Subcutaneous abdominal adipose tissue (tissue), 5 donors: ENCODE data around the gene QRICH1.

Experiments used
- H3K27ac ChIP-seq: one replicate; pipeline ENCODE4 v1.7.0; 2013; ENCODE audit warnings: low read depth, mild to moderate bottlenecking, inconsistent platforms, low read length, moderate library complexity
- H3K27me3 ChIP-seq, 5 donors: one replicate each; pipeline ENCODE4 v1.7.0; 2013; ENCODE audit warnings: low read length in 5 of 5, inconsistent platforms in 1 of 5; ENCODE audit not compliant: control insufficient read depth in 5 of 5, insufficient read depth in 4 of 5
- H3K36me3 ChIP-seq, 5 donors: one replicate each; pipeline ENCODE4 v1.7.0; 2013; ENCODE audit warnings: low read length in 5 of 5; ENCODE audit not compliant: control insufficient read depth in 5 of 5, insufficient read depth in 5 of 5
- H3K4me1 ChIP-seq, 5 donors: one replicate each; pipeline ENCODE4 v1.7.0; 2013; ENCODE audit warnings: low read length in 5 of 5, mild to moderate bottlenecking in 3 of 5, moderate library complexity in 1 of 5; ENCODE audit not compliant: control insufficient read depth in 5 of 5, insufficient read depth in 5 of 5
- H3K4me3 ChIP-seq, 5 donors: one replicate each; pipeline ENCODE4 v1.7.0; 2013; ENCODE audit warnings: low read length in 5 of 5, low read depth in 1 of 5
- H3K9ac ChIP-seq, 5 donors: one replicate each; pipeline ENCODE4 v1.7.0; 2013; ENCODE audit warnings: low read length in 5 of 5, mild to moderate bottlenecking in 4 of 5, moderate library complexity in 3 of 5
- H3K9me3 ChIP-seq, 5 donors: one replicate each; pipeline ENCODE4 v1.7.0; 2013; ENCODE audit warnings: low read length in 5 of 5; ENCODE audit not compliant: control insufficient read depth in 5 of 5
- donor health status: healthy.
- donor health status: healthy.
- donor health status: healthy.
- donor health status: healthy.
- donor health status: healthy.

Gene QRICH1

DNA sequence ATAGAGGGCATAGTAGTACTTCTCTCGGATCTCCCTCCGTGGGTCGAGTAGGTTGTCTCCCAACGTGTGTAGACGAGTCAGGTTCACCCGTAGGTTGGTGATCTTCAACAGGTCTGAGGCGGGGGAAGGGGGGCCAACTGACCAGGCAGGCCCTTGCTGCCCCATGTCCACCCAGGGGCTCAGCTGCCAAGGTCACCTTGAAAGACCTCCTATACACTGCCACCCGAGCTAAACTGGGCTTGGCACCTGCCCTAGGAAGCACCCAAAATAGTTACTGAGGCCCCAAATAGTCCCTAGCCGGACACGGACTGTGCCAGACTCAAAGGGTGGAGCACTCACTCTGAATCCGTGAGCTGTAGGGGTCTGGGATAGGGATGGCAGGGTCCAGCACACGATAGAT lies 37.2 kb upstream of the QRICH1 start:
- H3K4me3 ChIP-seq: peak overlapping the region in 2 of 5 donors; percentile 83 to 88
- peaks cover 0 to 49% (median 45%) of the 10 kb centered on the region in 5 donors for H3K36me3 ChIP-seq
- H3K4me1 ChIP-seq: peaks cover 7 to 41% (median 32%) of the 10 kb centered on the region in 5 donors
- peak overlapping the region in 4 of 5 donors; percentile 48 to 91 (median 72) for H3K9ac ChIP-seq
- H3K27me3 ChIP-seq: no peaks in the 10 kb centered on the region
- no peak overlapping the region for H3K27ac ChIP-seq
- no peaks in the 10 kb centered on the region for H3K9me3 ChIP-seq

DNA sequence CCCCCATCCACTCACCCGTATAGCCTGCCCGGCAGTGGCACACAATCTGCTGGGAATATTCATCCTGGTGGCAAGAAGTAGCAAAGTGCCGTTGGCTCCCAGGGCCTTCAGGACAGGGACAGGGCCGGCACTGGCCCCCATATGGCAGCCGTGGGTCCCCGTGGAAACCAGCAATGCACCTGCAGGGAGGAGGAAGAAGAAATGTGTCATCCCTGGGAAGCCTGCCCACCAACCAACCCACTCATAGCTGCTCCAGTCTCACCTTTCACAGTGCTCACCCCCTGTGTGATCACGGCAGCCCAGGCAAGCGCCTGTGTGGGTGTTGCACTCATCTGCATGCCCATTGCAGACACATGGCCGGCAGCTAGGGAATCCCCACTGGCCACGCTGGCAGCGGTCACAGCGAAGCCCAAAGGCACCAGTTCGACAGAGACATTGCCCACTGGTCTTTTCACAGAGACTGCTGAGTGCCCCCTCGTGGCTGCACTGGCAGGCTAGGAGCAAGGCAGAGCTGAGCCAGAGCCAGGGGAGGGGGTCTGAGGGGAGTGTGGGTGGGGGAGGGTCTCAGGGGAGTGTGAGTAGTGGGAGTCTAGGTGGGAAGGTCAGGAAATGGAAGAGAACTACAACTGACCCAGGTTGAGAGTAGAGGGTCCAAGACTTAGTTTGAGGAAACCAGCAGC lies 31.3 kb upstream of the QRICH1 start:
- Histone ChIP-seq H3K27ac (no peak overlapping the region), H3K9me3 (no peaks in the 10 kb centered on the region), H3K4me3 (no peak overlapping the region), H3K36me3 (peaks cover 0 to 86% (median 82%) of the 10 kb centered on the region in 5 donors), H3K27me3 (no peaks in the 10 kb centered on the region), H3K4me1 (peaks cover 0 to 12% (median 9%) of the 10 kb centered on the region in 5 donors), H3K9ac (no peak overlapping the region)

- H3K4me3 ChIP-seq: no peak overlapping the region
Measured at GRCh38 chr3:49124203-49124602, 30.3 kb upstream of the QRICH1 start.

GRCh38 chr3:49123687-49124086 lies 29.8 kb upstream of the QRICH1 start:
- H3K4me3 ChIP-seq: no peak overlapping the region
- peaks cover 0 to 74% (median 70%) of the 10 kb centered on the region in 5 donors for H3K36me3 ChIP-seq
- no peaks in the 10 kb centered on the region for H3K9me3 ChIP-seq
- H3K27ac ChIP-seq: no peak overlapping the region
- H3K4me1 ChIP-seq: peaks cover 11 to 25% (median 22%) of the 10 kb centered on the region in 5 donors
- no peak overlapping the region for H3K9ac ChIP-seq
- H3K27me3 ChIP-seq: no peaks in the 10 kb centered on the region

More at GRCh38 chr3:49124203-49124602, 30.3 kb upstream of the QRICH1 start:
- Histone ChIP-seq H3K27ac (no peak overlapping the region), H3K4me1 (peaks cover 8 to 19% (median 17%) of the 10 kb centered on the region in 5 donors), H3K9ac (no peak overlapping the region), H3K27me3 (no peaks in the 10 kb centered on the region), H3K36me3 (peaks cover 0 to 76% (median 73%) of the 10 kb centered on the region in 5 donors), H3K9me3 (no peaks in the 10 kb centered on the region)

DNA sequence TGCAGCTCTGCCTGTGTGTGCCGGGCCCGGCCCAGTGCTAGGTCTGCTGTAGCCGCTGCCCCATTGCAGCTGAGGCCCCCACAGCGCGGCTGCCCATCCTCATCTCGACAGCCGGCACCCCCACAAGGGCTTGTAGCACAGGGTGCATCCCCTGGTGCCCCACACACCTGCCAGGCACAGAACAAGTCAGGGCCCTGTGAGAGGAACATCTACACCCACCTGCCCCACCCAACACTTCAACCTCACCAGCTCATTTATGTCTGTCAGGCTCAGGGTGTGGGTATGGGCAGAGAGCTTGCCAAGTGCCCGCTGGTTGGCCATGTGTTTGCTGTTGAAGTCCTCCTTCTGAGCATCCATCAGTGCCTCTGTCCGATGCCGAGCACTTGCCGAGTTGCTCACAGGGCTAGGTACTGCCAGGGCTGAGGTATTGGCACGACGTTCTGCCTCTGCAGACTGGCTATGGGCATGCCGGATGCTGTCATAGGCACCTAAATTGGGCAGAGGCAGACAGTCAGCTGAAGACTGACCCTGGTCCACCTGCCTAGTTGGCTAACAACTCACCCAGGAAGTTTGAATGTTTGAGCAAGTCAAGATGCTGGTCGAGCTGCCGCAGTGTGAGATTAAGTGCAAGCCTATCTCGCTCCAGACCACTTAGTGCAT lies 29.1 kb upstream of the QRICH1 start:
- no peak overlapping the region for H3K27ac ChIP-seq
- H3K27me3 ChIP-seq: no peaks in the 10 kb centered on the region
- no peaks in the 10 kb centered on the region for H3K9me3 ChIP-seq
- peaks cover 11 to 27% (median 26%) of the 10 kb centered on the region in 5 donors for H3K4me1 ChIP-seq
- no peak overlapping the region for H3K4me3 ChIP-seq
- peak overlapping the region in 1 of 5 donors; percentile 3 for H3K9ac ChIP-seq
- peaks cover 0 to 74% (median 65%) of the 10 kb centered on the region in 5 donors for H3K36me3 ChIP-seq

GRCh38 chr3:49122451-49122850 lies 28.6 kb upstream of the QRICH1 start:
- no peak overlapping the region for H3K4me3 ChIP-seq
- H3K27ac ChIP-seq: no peak overlapping the region
- H3K36me3 ChIP-seq: peaks cover 0 to 79% (median 71%) of the 10 kb centered on the region in 5 donors
- no peaks in the 10 kb centered on the region for H3K27me3 ChIP-seq
- no peak overlapping the region for H3K9ac ChIP-seq
- no peaks in the 10 kb centered on the region for H3K9me3 ChIP-seq
- H3K4me1 ChIP-seq: peaks cover 12 to 27% (median 26%) of the 10 kb centered on the region in 5 donors

DNA sequence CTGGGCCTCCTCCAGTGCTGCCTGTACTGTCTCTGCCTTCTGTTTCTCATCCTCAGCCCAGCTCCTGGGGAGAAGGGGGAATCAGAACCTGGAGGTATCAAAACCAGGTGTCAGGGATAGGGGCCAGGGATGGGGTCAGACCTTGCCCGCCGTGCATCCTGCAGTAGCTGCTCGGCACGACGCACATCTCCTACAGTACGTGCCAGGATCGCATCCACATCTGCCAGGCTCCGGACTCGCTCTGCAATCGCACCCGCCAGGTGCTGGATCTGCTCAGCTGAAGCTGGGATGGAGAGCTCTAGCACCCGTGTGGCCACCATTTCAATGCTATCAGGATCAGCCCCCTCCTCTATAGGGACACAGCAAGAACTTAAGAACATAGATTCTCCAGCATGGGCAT lies 28.2 kb upstream of the QRICH1 start:
- H3K27ac ChIP-seq: no peak overlapping the region
- no peak overlapping the region for H3K9ac ChIP-seq
- H3K36me3 ChIP-seq: peaks cover 0 to 79% (median 72%) of the 10 kb centered on the region in 5 donors
- no peak overlapping the region for H3K4me3 ChIP-seq
- no peaks in the 10 kb centered on the region for H3K9me3 ChIP-seq
- H3K27me3 ChIP-seq: no peaks in the 10 kb centered on the region
- peaks cover 12 to 31% (median 26%) of the 10 kb centered on the region in 5 donors for H3K4me1 ChIP-seq

DNA sequence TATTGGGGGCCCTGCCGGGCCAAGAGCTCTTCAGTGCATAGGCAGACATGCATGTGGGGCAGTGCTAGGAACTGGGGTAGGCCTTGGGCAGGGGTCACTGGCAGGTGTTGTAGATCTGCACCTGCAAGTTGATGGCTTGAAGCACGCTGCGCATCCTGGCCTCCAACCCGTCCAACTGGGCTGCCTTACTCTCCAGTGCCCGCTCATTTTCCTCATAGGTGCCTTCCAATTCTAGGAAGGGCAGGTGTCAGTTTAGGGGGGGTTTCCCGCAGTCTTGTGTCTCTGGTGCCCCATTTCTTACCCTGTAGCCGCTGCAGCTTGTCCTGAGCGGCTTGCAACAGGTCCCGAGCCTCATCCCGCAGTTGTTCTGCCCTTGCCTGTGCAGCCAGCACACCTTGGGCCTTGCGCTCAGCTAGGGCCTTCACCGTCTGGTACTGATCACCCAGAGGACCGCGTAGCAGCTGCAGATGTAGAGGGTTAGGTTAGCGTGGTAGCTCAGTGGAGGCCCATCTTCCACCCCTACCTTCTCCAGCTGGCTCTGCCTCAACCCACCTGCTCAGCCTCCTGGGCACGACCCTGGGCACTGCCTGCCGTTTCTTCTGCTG lies 27.4 kb upstream of the QRICH1 start:
- H3K36me3 ChIP-seq: peaks cover 0 to 81% (median 72%) of the 10 kb centered on the region in 5 donors
- H3K27me3 ChIP-seq: no peaks in the 10 kb centered on the region
- peak overlapping the region; percentile 56 to 95 (median 93) for H3K4me3 ChIP-seq

GRCh38 chr3:49120438-49121131 lies 26.7 kb upstream of the QRICH1 start, which contains the start of gene USP19:
USP19 (minus strand) TSS chr3:49120823; CDS start chr3:49119145, 1,678 bp downstream.
- Histone ChIP-seq H3K27ac (peak within 1 kb of the TSS; percentile 94), H3K4me3 (peak within 1 kb of the TSS; percentile 80 to 95 (median 93)), H3K36me3 (peaks cover 0 to 81% (median 72%) of the 10 kb centered on the region in 5 donors), H3K9ac (peak within 1 kb of the TSS; percentile 96 to 100 (median 98)), H3K27me3 (no peaks in the 10 kb centered on the region), H3K4me1 (peaks cover 12 to 35% (median 26%) of the 10 kb centered on the region in 5 donors), H3K9me3 (no peaks in the 10 kb centered on the region)

More for the DNA sequence above, 27.4 kb upstream of the QRICH1 start:
- peak overlapping the region; percentile 94 for H3K27ac ChIP-seq
- H3K4me1 ChIP-seq: peaks cover 12 to 35% (median 26%) of the 10 kb centered on the region in 5 donors
- peak overlapping the region in 3 of 5 donors; percentile 23 to 60 (median 43) for H3K9ac ChIP-seq
- H3K9me3 ChIP-seq: no peaks in the 10 kb centered on the region
